GM04503 (cell line): ENCODE measurements around the gene OTOGL.

Experiments
- DNase-seq: peaks from one replicate; pipeline ENCODE4 v3.0.0-alpha.2; 2012; ENCODE audit warnings: low read depth

OTOGL gene

DNA sequence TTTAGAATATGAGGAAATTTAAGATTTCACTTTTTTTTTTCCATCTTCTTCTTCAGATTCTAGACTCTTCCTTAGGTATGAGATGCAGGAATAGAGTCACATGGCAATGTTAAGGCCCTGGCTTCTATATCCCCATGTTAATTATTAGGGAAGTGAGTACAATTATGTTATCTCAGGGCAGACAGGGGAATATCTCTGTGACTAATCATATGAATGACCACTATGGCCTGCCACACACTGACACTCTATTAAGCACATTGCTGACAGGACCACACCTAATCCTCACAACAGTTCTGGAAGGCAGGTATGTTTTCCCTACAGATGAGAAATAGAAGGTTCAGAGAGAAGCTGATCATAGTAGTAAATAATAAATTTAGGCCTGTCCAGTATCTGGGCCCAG is 275.3 kb downstream of the OTOGL start:
- DNase-seq, result no peak

DNA sequence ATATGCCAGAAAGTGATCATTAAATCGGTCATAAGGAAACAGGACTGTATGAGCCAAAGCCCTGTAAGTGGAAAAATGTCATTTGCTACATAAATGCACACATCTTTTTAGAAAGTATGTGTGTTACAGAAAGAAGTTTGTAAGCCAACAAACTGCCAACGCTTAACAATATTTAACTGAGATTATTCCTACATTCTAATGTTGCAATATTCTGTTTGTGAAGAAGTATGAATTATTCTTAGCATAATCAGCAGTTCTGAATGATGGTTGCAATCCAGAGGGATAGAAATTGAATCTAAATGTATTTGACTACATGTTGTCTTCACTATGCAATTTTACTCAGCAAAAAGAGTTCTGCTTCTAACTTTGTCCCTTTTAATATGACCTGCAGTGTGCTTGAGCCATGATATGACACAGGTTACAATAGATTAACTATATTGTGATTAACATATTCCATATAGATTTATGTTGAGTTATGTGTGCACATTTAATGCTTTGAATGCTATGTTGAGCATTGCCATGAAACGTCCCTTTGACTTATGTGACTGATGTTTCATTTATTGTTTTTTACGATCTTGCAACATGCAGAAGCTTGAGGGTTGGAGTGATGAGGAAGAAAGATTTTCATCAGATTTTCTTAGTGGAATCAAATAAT is 277.9 kb downstream of the OTOGL start:
- DNase-seq, result no peak

DNA sequence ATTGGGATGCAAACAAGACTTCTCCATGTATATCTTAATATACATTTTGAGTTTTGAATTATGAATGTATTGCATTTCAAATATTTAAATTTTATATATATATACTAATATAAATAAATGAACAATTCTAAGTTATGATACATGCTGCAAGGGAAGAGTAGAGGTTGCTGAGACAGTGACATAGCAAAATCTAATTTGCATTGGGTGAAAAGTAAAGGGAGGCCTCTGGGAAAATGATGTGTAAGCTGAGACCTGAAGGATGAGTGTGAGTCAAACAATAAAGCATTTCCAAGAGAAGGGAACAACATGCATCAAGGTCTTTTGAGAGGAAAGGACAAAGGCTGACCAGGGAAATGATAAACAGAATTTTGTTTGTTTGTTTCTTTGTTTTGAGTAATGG is 281.8 kb downstream of the OTOGL start:
- DNase-seq, result no peak

DNA sequence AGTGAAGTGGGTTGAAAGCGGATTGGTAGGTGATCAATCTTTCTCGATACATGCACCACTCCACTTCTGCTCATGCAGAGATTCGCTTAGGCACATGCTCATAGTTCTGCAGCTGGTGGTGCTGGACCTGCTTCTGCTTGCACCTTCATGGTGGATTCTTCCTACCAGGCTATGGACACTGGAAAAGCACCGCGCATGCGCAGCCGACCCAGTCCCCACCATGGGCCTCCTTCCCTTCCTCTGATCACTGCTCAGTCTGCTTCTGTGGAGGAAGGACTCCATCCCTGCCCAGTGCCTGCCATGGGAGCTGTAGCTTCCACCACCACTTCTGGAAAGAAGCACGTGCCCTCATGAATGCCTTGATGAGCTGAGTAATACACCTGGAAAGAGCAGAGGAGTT is 282.9 kb downstream of the OTOGL start:
- DNase-seq, result no peak

DNA sequence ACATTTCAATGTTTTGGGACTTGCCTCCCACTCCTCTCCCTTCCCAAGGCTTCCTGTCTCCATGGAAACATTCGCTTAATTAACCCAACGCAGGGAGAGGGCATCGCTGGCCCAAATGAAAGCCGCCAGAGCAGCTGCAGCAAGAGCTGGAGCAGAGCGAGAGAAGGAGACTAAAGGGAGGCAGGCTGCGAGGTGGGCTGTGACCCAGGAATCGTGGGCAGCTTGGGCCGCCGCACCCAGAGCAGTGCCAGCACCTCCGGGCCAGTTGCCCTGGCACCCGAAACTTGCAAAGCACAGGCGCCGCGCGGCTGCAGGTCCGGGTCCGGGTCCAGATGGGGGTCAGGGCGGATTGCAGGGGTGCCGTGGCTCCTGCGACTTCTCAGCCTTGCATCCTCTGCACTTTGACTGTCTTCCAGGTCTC is 301.2 kb downstream of the OTOGL start:
- DNase-seq, result no peak

DNA sequence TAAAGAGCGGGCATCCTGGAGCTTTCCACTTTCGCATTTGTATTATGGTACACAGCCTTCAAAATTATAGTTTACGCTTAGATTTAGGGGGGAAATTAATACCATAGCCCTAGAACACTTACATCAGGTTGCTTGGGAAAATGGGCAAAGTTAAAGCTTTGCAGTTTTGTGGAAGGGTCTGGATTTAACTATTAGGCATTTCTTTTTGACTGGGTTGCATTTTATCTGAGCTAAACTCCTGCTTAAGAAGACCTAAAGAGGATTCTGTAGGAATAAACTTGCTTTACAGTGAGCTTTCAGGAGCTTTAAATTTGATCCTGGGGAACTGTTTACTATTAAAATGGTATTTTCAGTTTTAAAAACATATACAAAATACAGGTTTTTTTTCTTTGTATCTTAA is 301.9 kb downstream of the OTOGL start:
- no peak for DNase-seq

DNA sequence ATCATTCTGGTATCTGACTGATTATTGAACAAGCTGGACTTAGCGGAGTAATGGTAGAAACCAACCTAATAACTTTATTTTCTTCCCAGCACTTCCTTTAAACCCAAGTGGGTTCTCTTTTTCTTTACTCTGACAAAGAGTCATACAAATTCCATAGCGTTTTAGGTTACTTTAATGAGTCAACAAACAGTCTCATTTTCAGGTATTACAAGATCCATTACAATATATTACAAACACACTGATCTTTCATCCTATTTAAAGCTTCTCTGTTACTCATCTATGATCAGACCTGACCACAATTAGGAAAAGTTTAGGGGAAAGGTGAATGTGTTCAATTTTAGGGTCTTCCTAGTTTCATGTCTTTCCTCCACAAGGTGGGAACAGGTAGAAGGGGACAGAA is 305.3 kb downstream of the OTOGL start:
- no peak for DNase-seq

DNA sequence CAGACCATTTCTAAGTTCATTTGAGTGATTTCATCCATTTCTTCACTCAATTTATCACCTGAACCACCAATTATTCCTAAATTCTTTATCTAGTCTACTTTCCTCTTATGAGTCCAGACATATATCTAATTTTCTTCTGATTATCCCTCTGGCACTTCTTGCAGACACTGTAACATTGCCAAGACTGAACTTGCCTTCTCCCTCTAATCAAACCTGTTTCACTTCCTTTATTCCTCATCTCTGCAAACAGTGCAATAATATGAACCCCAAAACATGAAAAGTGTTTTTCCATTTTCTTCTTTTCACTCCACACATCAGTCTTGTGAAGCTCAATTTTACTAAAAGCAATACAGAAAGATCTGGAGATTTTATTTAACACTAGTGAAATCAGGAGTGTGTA is 306.9 kb downstream of the OTOGL start:
- DNase-seq, result no peak

DNA sequence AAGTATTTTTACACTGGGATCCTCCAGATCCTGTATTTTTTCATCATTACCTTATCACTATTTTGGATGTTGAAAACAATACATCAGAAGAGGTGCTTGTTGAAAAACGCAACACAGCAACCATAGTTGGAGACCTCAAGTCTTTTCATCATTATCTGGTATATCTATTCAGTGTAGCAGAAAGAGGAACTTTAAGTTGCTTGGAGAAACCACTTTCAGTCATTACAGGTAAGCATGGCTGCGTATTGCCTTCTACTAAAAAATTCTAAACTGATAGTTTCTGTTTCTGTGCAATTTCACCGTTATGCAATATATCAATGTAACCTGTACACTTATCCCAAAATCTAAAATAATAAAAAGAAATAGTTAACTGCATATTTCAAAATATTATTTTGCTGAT is 312.4 kb downstream of the OTOGL start:
- DNase-seq, result no peak

DNA sequence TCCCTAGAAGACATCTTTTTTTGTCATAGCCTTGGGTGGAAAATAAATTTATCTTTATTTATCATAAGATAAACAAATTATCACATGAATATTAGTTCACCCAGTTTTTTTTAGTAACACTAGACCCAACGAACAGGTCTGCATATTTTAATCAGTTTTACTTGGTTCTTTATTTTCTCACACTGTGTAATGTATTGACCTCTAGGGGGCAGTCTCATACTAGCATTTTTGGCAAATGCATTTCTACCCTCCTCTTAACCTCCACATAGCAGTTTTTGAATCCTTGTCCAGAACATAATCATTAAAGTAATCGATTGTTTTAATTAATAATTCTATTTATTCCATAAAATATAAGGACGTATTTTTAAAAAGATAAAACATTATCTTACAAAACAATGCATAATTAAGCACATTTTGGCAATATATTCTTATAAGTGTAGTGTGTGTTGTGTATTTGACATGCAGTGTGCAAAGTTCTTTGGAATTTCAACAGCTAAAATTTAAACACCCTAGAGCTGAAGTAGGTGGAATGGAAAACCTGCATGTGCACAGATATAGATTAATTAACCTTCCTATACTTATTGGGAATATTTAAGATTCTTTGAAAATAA is 313.1 kb downstream of the OTOGL start:
- DNase-seq, result no peak

DNA sequence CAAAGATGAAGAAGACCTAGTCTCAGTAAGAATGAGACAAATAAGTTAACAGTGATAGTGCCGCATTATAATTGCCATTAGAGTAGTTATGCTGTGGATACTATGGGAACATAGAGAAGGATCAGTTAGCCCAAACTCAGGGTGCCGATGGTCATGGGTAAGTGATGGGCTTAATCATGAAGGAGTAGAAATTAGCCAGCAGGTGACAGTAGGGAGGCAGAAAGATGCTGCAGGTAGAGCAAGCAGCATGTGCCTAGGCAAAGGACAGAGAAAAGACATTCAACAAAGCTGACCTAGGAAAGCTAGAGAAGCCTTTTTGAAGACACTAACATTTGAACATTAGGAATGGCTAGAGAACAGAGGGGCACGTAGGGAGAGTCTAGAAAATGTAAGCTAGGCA is 314.1 kb downstream of the OTOGL start:
- DNase-seq, result no peak

DNA sequence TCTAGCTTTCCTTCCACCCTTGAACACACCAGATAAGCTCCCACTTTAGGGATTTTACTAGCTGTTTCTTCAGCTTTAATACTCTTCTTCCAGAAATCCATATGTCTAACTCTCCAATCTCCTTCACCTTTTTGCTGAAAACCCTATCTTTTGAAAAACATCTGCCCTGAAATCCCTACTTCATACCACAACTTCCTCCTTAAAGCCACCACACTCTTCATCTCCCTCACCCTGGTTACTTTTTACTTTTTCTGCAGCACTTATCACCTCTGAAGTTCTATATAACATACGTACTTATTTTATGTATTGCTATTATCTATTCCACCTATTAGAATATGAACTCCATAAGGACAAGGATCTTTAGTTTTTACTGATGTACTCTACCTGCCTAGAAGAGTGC is 316.1 kb downstream of the OTOGL start:
- no peak for DNase-seq

DNA sequence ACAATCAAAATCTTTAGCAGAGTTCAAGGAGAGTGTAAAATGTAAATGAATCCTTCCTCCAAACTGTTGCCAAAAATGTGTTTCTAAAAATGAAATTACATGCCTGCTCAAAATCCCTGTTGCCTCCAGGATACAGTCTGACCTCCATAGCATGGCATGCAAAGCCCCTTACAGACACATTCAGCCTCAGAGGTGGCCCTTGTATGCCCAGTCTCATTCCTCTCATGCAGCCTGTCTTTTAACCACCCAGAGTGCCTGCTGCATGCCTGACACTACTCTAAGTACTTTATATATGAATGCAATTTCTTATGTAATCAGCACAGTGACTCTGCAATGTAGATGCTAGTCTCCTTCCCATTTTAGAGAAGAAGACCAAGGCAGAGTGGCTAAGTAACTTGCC is 320.3 kb downstream of the OTOGL start:
- no peak for DNase-seq

DNA sequence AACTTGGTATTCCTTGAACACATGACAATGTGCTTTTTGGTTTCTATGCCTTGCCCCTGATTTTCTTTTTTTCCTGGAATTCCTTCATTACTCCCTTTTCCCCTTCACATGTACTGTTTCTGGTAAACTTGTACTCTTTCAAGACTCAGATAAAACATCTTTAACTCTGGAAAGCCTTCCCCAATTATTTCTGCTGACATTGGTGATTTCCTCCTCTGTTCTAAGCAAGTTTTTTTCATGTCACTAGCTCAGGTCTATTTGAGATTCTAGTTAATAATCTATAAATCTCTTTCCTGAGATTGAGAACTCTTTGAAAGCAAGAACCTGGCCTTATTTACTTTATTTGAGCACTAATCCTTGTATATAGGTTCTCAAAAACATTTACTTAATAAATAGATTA is 320.7 kb downstream of the OTOGL start:
- no peak for DNase-seq

DNA sequence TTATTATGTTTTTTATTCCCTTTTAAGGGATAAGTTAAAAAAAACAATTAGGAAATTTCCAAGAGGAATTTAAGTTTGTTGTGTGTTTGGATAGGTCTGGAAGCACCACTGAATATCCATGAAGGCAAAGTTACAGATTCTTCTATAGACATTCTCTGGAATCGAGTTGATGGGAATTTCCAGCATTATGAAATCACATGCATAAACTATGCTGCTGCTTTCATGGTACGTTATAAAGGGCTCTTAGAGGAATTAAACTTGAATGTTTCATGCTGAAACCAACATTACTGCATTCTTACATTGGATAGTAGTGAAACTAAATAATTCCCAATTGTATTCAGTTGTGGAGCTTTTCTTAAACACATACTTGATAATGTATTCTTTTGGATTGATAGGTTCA is 323.2 kb downstream of the OTOGL start:
- no peak for DNase-seq
